A549 (cell line): ENCODE measurements around the gene UBAC2. TPM values are rescaled to one million over a fixed set of nuclear protein-coding genes. Genes with fewer than 3 reads are reported as not detected.

Experiments used
- ATAC-seq, 2 experiments: fragments of 200-7000 bp in 1 of 2; fragments of >200 bp in 1 of 2; cut with Nextera tagmentation in 1 of 2; cut with Tn5 transposase in 1 of 2; 3 replicates each; pipeline versions ENCODE4 v1.8.0 to v1.9.1; 2018 to 2020; ENCODE audit warnings: mild to moderate bottlenecking in 1 of 2, moderate library complexity in 1 of 2
- CTCF ChIA-PET: fragments of 300-600 bp; sonication (Branson Sonifier 250); formaldehyde crosslinking; extraction: SDS; loops from one replicate; lab custom pipeline; 2021; ENCODE audit warnings: antibody characterized with exemption, inconsistent platforms; lab: Yijun Ruan, JAX
- POLR2A ChIA-PET: fragments of 350-600 bp; formaldehyde crosslinking; extraction: SDS; loops from one replicate; lab custom pipeline; 2021; ENCODE audit warnings: antibody characterized with exemption, inconsistent platforms; lab: Yijun Ruan, JAX
- DNase-seq, 2 experiments: peaks; one replicate each; pipeline versions ENCODE4 v3.0.0 to v3.0.0-alpha.2; 2011 to 2016; ENCODE audit warnings: low read depth in 1 of 2, low spot score in 1 of 2
- FAIRE-seq: peaks from 2 replicates; lab custom pipeline; 2011; peaks lifted over from hg19 to GRCh38; lab: Jason Lieb, UNC
- H3K27ac ChIP-seq, 2 experiments: fragments of >200 bp; sonication (Bioruptor Twin); formaldehyde crosslinking; 3 replicates each; pipeline ENCODE4 v1.5.1; 2016 to 2017
- H3K4me1 ChIP-seq: fragments of >200 bp; sonication (Bioruptor Twin); formaldehyde crosslinking; 3 replicates; pipeline ENCODE4 v1.6.1; 2016
- H3K4me2 ChIP-seq: fragments of >200 bp; sonication (Bioruptor Twin); formaldehyde crosslinking; 3 replicates; pipeline ENCODE4 v1.6.1; 2016
- H3K4me3 ChIP-seq: fragments of >200 bp; sonication (Bioruptor Twin); formaldehyde crosslinking; 3 replicates; pipeline ENCODE4 v1.5.1; 2016
- H3K9me3 ChIP-seq: fragments of >200 bp; sonication (Bioruptor Twin); formaldehyde crosslinking; 3 replicates; pipeline ENCODE4 v1.6.1; 2016
- ATOH8 ChIP-seq: fragments of 250-450 bp; sonication (Bioruptor Pico); IDR thresholded peaks from 2 replicates; pipeline ENCODE4 v1.5.0; 2020; ENCODE audit warnings: low read depth, mild to moderate bottlenecking, moderate library complexity
- CBX8 ChIP-seq: fragments of 200-600 bp; sonication (generic); IDR thresholded peaks from 2 replicates; pipeline ENCODE4 v1.6.1; 2016
- CEBPB ChIP-seq, 2 experiments: fragments of >200 bp in 1 of 2; sonication (Bioruptor Twin) in 1 of 2; formaldehyde crosslinking in 1 of 2; IDR thresholded peaks; 2 replicates each; pipeline ENCODE4 v1.6.1; 2012 to 2016
- CTCF ChIP-seq: fragments of >200 bp; sonication (Bioruptor Twin); formaldehyde crosslinking; IDR thresholded peaks from 3 replicates; pipeline ENCODE4 v1.5.1; 2016
- E2F6 ChIP-seq: IDR thresholded peaks from 2 replicates; pipeline ENCODE4 v1.6.1; 2012; ENCODE audit warnings: low read depth, borderline replicate concordance
- ELK1 ChIP-seq: fragments of 150-350 bp; IDR thresholded peaks from 2 replicates; pipeline ENCODE4 v1.6.1; 2014; ENCODE audit warnings: low read depth, mild to moderate bottlenecking, low read length
- EP300 ChIP-seq, 2 experiments: fragments of >200 bp; sonication (Bioruptor Twin); formaldehyde crosslinking; IDR thresholded peaks; 2 replicates in 1 of 2; 3 replicates in 1 of 2; pipeline ENCODE4 v1.6.1; 2016 to 2017
- ESRRA ChIP-seq: fragments of 150-350 bp; IDR thresholded peaks from 2 replicates; pipeline ENCODE4 v1.6.1; 2014; ENCODE audit warnings: mild to moderate bottlenecking, low read length, borderline replicate concordance
- FOSB ChIP-seq: fragments of 250-450 bp; sonication (Bioruptor Pico); IDR thresholded peaks from 2 replicates; pipeline ENCODE4 v1.5.0; 2020; ENCODE audit warnings: mild to moderate bottlenecking, moderate library complexity
- FOSL2 ChIP-seq, 2 experiments: fragments of 450-650 bp in 1 of 2; fragments of >200 bp in 1 of 2; sonication (Bioruptor Twin) in 1 of 2; formaldehyde crosslinking; IDR thresholded peaks; 2 replicates each; pipeline versions ENCODE4 v1.5.0 to v1.6.1; 2016 to 2020; ENCODE audit warnings: mild to moderate bottlenecking in 1 of 2, moderate library complexity in 1 of 2
- FOXS1 ChIP-seq: fragments of 250-450 bp; sonication (Bioruptor Pico); IDR thresholded peaks from 2 replicates; pipeline ENCODE4 v1.5.0; 2020; ENCODE audit warnings: mild to moderate bottlenecking, moderate library complexity
- HDAC2 ChIP-seq: fragments of 200-600 bp; sonication (generic); IDR thresholded peaks from 2 replicates; pipeline ENCODE4 v1.6.1; 2016
- HOXA7 ChIP-seq: fragments of 250-450 bp; sonication (Bioruptor Pico); IDR thresholded peaks from 2 replicates; pipeline ENCODE4 v1.5.0; 2020; ENCODE audit warnings: mild to moderate bottlenecking, moderate library complexity
- JUNB ChIP-seq: fragments of >200 bp; sonication (Bioruptor Twin); formaldehyde crosslinking; IDR thresholded peaks from 2 replicates; pipeline ENCODE4 v1.6.1; 2016
- KDM1A ChIP-seq: fragments of 200-600 bp; sonication (generic); IDR thresholded peaks from 2 replicates; pipeline ENCODE4 v1.6.1; 2016; ENCODE audit warnings: low read depth, mild to moderate bottlenecking
- KDM5A ChIP-seq: fragments of 200-600 bp; sonication (generic); IDR thresholded peaks from 2 replicates; pipeline ENCODE4 v1.6.1; 2016; ENCODE audit warnings: antibody characterized with exemption, mild to moderate bottlenecking
- MAFK ChIP-seq: fragments of 450-650 bp; IDR thresholded peaks from 2 replicates; pipeline ENCODE4 v1.6.1; 2014; ENCODE audit not compliant: partially characterized antibody
- MYC ChIP-seq: IDR thresholded peaks from 2 replicates; pipeline ENCODE4 v1.6.1; 2012; ENCODE audit warnings: mild to moderate bottlenecking, inconsistent platforms, low read length, improper control_type of control experiment, borderline replicate concordance
- POLR2A ChIP-seq: IDR thresholded peaks from 2 replicates; pipeline ENCODE4 v1.6.1; 2012; ENCODE audit warnings: mild to moderate bottlenecking, low read length
- RFX5 ChIP-seq: fragments of 450-650 bp; IDR thresholded peaks from 2 replicates; pipeline ENCODE4 v1.7.1; 2014; ENCODE audit warnings: antibody characterized with exemption, mild to moderate bottlenecking, moderate library complexity
- RNF2 ChIP-seq: fragments of 200-600 bp; sonication (generic); IDR thresholded peaks from 2 replicates; pipeline ENCODE4 v1.6.1; 2016; ENCODE audit warnings: low read depth, mild to moderate bottlenecking, antibody characterized with exemption, moderate library complexity, borderline replicate concordance
- SREBF2 ChIP-seq: fragments of 450-650 bp; IDR thresholded peaks from 2 replicates; pipeline ENCODE4 v1.6.1; 2014; ENCODE audit warnings: mild to moderate bottlenecking, moderate library complexity
- TP53 ChIP-seq: fragments of 250-450 bp; sonication (Bioruptor Pico); IDR thresholded peaks from 2 replicates; pipeline ENCODE4 v1.5.0; 2021; ENCODE audit warnings: mild to moderate bottlenecking, moderate library complexity
- USF2 ChIP-seq: fragments of 450-650 bp; IDR thresholded peaks from 2 replicates; pipeline ENCODE4 v1.6.1; 2014; ENCODE audit warnings: antibody characterized with exemption
- ZFP36 ChIP-seq: fragments of 450-650 bp; IDR thresholded peaks from 2 replicates; pipeline ENCODE4 v1.6.1; 2014; ENCODE audit warnings: borderline replicate concordance; ENCODE audit not compliant: partially characterized antibody
- ZNF302 ChIP-seq: fragments of 250-450 bp; sonication (Bioruptor Pico); IDR thresholded peaks from 2 replicates; pipeline ENCODE4 v1.9.0; 2021; ENCODE audit warnings: inconsistent platforms, mild to moderate bottlenecking, moderate library complexity
- WGBS: methylation state at CpG from one replicate; pipeline ENCODE4 v1.1.6; 2017; ENCODE audit errors: missing lambda C conversion rate; 5-methylcytosine and 5-hydroxymethylcytosine counted together
- polyA plus RNA-seq, 4 experiments: library from polyadenylated mRNA; depleted of rRNA in 3 of 4; stranded (reverse); fragments of >200 nt; fragmentation: RNase III in 1 of 4; extraction: RNeasy Plus Mini Kit Qiagen cat#74134 plus additional on column Dnase treatment in 1 of 4; gene quantifications; 2 replicates in 3 of 4; 3 replicates in 1 of 4; pipeline ENCODE4 v1.2.3, GENCODE V29; 2011 to 2017

UBAC2 gene
- polyA plus RNA-seq, 2 of the 4 experiments (the other 2 are of a cell fraction): 61.6 to 103 TPM

GRCh38 chr13:99414048-99414995, 213.7 kb downstream of the UBAC2 start:
- Histone ChIP-seq H3K27ac (no peak overlapping the region), H3K4me1 (no peaks in the 10 kb centered on the region), H3K4me3 (no peak overlapping the region), H3K9me3 (no peaks in the 10 kb centered on the region), H3K4me2 (no peak overlapping the region)
- 71% methylated on average over 15 of the region's 15 CpGs for WGBS
- DNase-seq (no peak), ATAC-seq (no peak), FAIRE-seq (no peak)
- ChIA-PET POLR2A (no interaction called here), CTCF (interaction anchor here (5.0 kb wide), 1 partner anchor 22 kb away, joined by 21 read pairs; no protein-coding TSS in a partner anchor)
- TF ChIP-seq FOSL2 (IDR thresholded peaks at IDR 0.05) (no peak), FOSL2 (CRISPR knock-in tag; IDR thresholded peaks at IDR 0.05) (no peak), ZNF302 (no peak), MAFK (no peak), E2F6 (no peak), SREBF2 (no peak), HDAC2 (no peak), POLR2A (no peak), HOXA7 (CRISPR knock-in tag) (no peak), JUNB (no peak)

GRCh38 chr13:99415014-99415650, 214.5 kb downstream of the UBAC2 start:
- POLR2A ChIA-PET: no interaction called here
- FAIRE-seq (no peak), ATAC-seq (no peak), DNase-seq (no peak)
- Histone ChIP-seq H3K4me3 (no peak overlapping the region), H3K4me2 (no peak overlapping the region), H3K27ac (no peak overlapping the region), H3K9me3 (no peaks in the 10 kb centered on the region), H3K4me1 (no peaks in the 10 kb centered on the region)
- 54% methylated on average over 11 of the region's 13 CpGs for WGBS
- no peak for TF ChIP-seq ZFP36
- no peak for TF ChIP-seq CEBPB (IDR thresholded peaks at IDR 0.05)
- TF ChIP-seq RNF2: no peak
- TF ChIP-seq ESRRA: no peak
- TF ChIP-seq E2F6: no peak
- no peak for TF ChIP-seq CBX8
- TF ChIP-seq KDM5A: no peak
- TF ChIP-seq SREBF2: no peak
- no peak for TF ChIP-seq ELK1
- no peak for TF ChIP-seq EP300 (IDR thresholded peaks at IDR 0.05)
- TF ChIP-seq MAFK: no peak
- no peak for TF ChIP-seq ATOH8
- no peak for TF ChIP-seq FOSB (CRISPR knock-in tag)
- TF ChIP-seq MYC: no peak
- no peak for TF ChIP-seq USF2
- TF ChIP-seq FOXS1 (CRISPR knock-in tag): no peak
- TF ChIP-seq RFX5: no peak
- TF ChIP-seq CTCF: no peak
- no peak for TF ChIP-seq TP53 (CRISPR knock-in tag)
- TF ChIP-seq KDM1A: no peak
- CTCF ChIA-PET: no interaction called here
